ENCODE results near the gene SELPLG. TPM values are rescaled to one million over a fixed set of nuclear protein-coding genes. Genes with fewer than 3 reads are reported as not detected.
"Not testable (repeated sequence)": the region's sequence is repeated elsewhere in the genome, so short reads cannot be mapped to it uniquely, and the experiment has no call there.

SELPLG gene, protein sequence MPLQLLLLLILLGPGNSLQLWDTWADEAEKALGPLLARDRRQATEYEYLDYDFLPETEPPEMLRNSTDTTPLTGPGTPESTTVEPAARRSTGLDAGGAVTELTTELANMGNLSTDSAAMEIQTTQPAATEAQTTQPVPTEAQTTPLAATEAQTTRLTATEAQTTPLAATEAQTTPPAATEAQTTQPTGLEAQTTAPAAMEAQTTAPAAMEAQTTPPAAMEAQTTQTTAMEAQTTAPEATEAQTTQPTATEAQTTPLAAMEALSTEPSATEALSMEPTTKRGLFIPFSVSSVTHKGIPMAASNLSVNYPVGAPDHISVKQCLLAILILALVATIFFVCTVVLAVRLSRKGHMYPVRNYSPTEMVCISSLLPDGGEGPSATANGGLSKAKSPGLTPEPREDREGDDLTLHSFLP
- total RNA-seq: 4.2 TPM

GRCh38 chr12:108633534-108634248 lies at the start of gene SELPLG:
TSS of gene SELPLG (minus strand) at chr12:108633894. CDS start at chr12:108624307, 9,587 bp downstream.
- no peak for DNase-seq

DNA sequence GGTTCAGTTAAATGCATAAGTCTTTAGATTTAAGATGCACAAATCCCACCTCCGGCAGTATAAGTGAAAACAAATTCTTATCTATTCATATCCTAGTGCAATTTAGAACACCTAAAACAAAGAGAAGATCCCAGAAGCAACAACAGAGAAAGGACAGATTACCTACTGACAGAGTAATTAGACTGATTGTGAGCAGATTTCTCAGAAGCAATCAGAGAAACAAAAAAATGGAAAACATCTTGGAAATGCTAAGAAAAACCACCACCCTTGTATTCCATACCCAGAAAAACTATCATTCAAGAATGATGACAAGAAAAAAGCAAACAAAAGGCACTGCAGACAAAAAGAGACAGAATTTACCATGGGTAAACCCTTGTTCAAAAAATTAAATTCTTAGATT lies 47.6 kb upstream of the SELPLG start:
- DNase-seq: no peak

- no peak for DNase-seq
Observed at GRCh38 chr12:108679106-108679681, 45.5 kb upstream of the SELPLG start.

- DNase-seq: no peak
Observed at GRCh38 chr12:108678104-108678730, 44.5 kb upstream of the SELPLG start.

DNA sequence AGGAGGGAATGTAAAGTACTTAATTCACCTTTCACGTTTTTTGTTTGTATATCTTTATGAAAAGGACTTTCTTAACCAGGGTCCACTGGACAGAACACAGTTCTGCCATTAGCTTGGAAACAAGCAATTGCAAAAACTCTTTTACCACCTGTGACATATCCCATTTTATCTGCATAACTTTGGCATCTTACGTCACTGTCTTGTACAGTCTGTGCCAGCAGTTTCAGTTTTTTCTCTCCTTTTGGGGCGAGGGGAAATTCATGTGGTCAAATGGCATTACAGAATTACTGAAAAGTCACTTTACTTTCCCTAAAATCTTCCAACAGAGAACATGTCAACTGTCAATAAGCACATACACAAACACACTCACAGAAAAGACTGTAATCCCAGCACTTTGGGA lies 43.7 kb upstream of the SELPLG start:
- no peak for DNase-seq

DNA sequence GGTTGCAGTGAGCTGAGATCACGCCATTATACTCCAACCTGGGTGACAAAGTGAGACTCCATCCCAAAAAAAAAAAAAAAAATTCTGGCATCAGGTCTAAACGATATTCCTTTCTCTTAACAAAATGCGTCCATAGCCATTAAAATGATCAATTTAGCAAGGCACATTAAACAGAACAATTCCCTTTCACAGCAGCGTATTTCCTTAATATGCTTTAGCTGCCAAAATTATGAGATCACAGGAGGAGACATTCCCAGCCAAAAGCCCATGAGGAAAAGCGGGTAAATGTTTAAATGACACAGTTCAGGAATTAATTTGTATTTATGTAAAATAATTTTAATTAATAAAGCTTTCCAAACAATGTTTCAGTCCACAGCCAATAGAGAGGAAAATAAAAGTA lies 43.0 kb upstream of the SELPLG start:
- no peak for DNase-seq

- DNase-seq: no peak
Observed at GRCh38 chr12:108675792-108676191, 42.1 kb upstream of the SELPLG start.

GRCh38 chr12:108672054-108672453 lies 38.4 kb upstream of the SELPLG start:
- DNase-seq: no peak

DNA sequence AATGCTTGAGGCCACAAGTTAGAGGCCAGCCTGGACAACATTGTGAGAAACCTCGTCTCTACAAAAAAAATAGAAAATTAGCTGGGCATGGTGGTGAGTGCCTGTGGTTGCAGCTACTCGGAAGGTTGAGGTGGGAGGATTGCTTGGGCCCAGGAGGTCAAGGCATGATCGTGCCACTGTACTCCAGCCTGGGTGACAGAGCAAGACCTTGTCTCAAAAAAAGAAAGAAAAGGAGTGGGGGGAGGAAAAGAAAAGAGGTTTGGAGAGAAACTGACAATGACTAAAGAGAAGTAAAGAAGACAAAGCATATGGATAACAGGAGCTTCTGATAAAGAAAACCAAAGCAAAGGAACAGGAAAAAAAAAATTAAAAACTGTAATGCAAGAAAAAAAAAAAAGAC lies 37.4 kb upstream of the SELPLG start:
- no peak for DNase-seq

- no peak for DNase-seq
Observed at GRCh38 chr12:108670066-108670631, 36.5 kb upstream of the SELPLG start.

- peak; percentile 46 for DNase-seq
Observed at GRCh38 chr12:108668542-108668941, 34.8 kb upstream of the SELPLG start.

DNA sequence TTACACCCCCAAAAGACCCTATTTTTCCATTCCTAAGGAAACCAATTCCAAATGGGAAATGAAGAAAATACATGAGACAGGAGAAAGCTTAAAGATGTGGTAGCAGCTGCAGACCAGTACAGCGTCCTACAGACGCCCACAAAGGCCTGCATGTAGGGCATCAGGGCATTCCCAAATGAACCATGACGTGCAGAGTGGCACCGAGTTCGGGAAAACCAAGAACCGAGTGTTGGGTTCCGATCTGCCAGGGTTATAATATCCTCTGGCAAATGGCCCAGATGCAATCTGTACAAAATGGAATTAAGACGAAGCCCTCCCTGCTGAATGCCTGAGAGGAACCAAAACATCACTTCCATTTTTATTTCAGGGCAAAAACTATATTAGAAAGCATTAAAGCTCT lies 34.4 kb upstream of the SELPLG start:
- DNase-seq: no peak

DNA sequence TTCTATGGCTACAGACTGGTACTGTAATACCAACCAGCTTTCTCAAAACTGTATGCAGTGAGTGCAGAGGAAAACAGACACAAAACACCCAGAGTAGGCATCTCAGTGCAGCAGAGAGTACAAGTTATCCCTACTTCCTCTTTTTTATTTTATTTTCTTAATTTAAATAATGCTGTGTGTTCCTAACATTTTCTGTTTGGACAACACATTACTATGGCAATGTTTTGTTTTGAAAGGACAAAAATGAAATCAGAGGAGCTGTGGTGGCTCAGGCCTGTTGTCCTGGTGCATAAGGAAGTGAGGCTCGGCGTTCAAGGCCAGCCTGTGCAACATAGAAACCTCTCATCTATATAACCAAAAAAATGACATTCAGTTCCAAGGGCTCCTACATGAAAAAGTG lies 33.7 kb upstream of the SELPLG start:
- no peak for DNase-seq

DNA sequence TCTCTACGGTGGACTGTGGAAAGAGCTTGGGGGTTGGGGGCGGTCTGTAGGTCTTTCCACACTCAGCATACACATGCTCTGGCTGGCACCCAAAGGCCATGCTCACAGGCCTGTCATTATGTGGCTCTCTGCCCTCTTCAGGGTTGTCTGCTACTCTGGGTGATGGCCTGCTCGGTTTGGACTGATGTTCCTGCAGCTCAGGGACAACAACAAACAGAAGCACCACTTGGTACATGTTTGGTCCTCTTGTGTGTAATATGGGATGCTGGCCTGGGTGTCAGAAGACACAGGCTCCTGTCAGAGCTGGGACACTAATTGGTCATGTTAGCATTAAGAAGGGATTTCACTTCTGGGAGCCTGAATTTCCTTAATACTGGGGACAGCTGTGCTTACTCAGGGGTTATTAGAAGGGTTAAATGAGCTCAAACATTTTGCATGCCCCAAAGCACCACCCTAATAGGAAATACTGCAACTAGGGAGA lies 32.7 kb upstream of the SELPLG start:
- no peak for DNase-seq

DNA sequence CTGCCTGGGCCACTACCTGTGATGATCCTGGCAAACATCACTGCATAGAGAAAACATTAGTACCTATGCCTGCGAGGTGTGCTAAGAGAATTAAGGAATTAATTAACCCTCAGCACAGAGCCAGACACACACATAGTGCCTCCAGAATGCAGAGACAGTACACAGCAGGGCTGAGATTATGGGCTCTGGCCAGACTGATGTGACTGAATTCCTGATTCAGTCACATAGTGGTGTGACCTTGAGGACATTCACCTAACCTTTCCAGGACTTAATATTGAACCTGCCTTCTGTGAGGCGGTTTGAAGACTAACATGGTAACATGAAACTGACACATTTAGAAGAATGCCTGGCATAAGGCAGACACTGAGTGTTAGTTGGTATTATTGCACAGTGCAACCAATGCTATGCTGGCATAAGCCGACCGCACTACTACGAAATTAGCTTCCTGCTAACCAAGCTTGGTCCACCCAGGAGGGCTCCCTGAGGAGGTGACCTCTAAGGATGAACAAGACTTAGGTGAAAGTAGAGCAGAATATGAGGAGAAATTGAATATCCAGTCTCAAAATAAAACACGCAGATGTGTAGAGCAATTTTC lies 32.0 kb upstream of the SELPLG start:
- no peak for DNase-seq

- DNase-seq: peak; percentile 96
Observed at GRCh38 chr12:108664338-108665258, 30.9 kb upstream of the SELPLG start.

GRCh38 chr12:108663324-108664015 lies 29.8 kb upstream of the SELPLG start:
- no peak for DNase-seq

- not testable (repeated sequence) for DNase-seq
Observed at GRCh38 chr12:108658115-108658514, 24.4 kb upstream of the SELPLG start.

DNA sequence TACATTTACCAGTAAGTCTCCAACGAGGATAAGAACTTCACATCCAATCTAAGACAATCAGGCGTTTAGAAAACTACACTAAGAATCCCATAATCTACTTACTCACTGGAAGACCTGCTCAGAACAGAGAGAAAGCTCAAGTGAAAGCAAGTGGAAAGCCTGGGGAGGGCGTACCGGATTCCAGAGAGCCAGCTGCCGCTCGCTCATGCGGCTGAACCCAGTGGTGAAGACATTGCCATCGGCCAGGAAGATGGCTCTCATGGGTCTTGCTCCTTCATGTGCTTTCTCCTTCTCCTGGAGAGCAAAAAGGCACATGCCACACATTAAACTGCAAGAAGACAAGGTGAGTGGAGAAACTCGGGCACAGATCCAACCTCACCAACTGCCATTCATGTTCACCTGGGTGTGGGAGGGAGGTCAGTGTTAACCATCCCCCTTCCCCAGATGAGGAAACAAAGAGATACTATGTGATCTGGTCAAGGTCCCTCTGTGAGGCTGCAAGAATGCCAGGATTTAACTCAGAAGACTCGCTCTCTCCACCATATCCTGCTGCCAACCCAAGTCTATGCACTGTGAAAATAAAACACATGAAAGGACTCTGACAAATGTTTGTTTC lies 23.5 kb upstream of the SELPLG start:
- DNase-seq: no peak

GRCh38 chr12:108656247-108656646 lies 22.6 kb upstream of the SELPLG start:
- not testable (repeated sequence) for DNase-seq
